Esophagus mucosa (tissue), 1 donor: ENCODE data around the gene USP17L28. TPM values are rescaled to one million over a fixed set of nuclear protein-coding genes. Genes with fewer than 3 reads are reported as not detected.
"Not testable (repeated sequence)": the region's sequence is repeated elsewhere in the genome, so short reads cannot be mapped to it uniquely, and the experiment has no call there.

ENCODE experiments used
- ATAC-seq: fragments of 200-7000 bp; cut with Tn5 transposase; one replicate; pipeline ENCODE4 v1.9.1; 2020
- total RNA-seq: library from RNA; stranded (reverse); gene quantifications from one replicate; pipeline ENCODE4 v1.2.4, GENCODE V29; 2023
- donor health status: DM: yes; HTN: yes; CAD: no.

The USP17L28 gene, protein sequence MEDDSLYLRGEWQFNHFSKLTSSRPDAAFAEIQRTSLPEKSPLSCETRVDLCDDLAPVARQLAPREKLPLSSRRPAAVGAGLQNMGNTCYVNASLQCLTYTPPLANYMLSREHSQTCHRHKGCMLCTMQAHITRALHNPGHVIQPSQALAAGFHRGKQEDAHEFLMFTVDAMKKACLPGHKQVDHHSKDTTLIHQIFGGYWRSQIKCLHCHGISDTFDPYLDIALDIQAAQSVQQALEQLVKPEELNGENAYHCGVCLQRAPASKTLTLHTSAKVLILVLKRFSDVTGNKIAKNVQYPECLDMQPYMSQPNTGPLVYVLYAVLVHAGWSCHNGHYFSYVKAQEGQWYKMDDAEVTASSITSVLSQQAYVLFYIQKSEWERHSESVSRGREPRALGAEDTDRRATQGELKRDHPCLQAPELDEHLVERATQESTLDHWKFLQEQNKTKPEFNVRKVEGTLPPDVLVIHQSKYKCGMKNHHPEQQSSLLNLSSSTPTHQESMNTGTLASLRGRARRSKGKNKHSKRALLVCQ
- not detected for total RNA-seq

DNA sequence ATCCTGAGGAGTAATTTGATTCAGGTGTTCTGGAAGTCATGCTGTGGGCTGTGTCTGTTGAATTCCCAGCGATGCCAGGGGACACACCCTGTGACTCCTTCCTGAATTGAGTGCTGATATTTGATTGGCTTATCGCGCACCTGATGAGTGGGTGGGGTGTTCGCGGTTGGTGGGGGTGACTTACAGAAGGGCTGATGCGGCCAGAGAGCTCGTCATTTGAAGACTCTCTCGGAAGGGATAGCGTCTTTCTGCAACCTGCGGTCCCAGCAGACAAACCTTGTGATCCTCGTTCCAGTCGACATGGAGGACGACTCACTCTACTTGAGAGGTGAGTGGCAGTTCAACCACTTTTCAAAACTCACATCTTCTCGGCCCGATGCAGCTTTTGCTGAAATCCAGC, at the start of gene USP17L28:
USP17L28 (plus strand) TSS at position 301 of the 400 bp plus-strand sequence; CDS start at position 301, 0 bp downstream.
- not testable (repeated sequence) for ATAC-seq

DNA sequence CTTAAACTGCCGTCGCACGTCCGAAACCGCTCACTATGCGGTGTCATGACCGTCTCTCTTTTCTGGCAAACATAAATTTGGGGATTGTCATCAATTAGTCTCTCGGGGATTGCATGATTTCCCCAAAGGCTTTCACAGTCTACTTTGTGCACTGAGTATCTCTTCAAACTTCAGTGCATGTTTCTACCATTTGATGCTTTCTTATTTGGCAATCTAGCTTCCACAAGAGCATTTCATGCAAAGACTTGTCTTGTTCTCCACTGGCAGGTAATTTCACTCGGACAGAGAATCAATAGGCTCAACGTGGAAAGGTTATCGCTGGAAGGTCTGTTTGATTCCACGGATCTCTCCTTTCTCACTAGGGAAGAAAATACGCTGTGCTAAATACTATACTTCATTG, 24.5 kb upstream of the USP17L28 start:
- ATAC-seq = not testable (repeated sequence)

DNA sequence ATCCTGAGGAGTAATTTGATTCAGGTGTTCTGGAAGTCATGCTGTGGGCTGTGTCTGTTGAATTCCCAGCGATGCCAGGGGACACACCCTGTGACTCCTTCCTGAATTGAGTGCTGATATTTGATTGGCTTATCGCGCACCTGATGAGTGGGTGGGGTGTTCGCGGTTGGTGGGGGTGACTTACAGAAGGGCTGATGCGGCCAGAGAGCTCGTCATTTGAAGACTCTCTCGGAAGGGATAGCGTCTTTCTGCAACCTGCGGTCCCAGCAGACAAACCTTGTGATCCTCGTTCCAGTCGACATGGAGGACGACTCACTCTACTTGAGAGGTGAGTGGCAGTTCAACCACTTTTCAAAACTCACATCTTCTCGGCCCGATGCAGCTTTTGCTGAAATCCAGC, 23.8 kb upstream of the USP17L28 start, which contains the start of gene USP17L24:
USP17L24 (plus strand) TSS at position 301 of the 400 bp plus-strand sequence; CDS start at position 301, 0 bp downstream.
- ATAC-seq = not testable (repeated sequence)

DNA sequence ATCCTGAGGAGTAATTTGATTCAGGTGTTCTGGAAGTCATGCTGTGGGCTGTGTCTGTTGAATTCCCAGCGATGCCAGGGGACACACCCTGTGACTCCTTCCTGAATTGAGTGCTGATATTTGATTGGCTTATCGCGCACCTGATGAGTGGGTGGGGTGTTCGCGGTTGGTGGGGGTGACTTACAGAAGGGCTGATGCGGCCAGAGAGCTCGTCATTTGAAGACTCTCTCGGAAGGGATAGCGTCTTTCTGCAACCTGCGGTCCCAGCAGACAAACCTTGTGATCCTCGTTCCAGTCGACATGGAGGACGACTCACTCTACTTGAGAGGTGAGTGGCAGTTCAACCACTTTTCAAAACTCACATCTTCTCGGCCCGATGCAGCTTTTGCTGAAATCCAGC, 19.1 kb upstream of the USP17L28 start, which contains the start of gene USP17L25:
USP17L25 (plus strand) TSS at position 301 of the 400 bp plus-strand sequence; CDS start at position 301, 0 bp downstream.
- ATAC-seq = not testable (repeated sequence)

DNA sequence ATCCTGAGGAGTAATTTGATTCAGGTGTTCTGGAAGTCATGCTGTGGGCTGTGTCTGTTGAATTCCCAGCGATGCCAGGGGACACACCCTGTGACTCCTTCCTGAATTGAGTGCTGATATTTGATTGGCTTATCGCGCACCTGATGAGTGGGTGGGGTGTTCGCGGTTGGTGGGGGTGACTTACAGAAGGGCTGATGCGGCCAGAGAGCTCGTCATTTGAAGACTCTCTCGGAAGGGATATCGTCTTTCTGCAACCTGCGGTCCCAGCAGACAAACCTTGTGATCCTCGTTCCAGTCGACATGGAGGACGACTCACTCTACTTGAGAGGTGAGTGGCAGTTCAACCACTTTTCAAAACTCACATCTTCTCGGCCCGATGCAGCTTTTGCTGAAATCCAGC, 14.3 kb upstream of the USP17L28 start, which contains the start of gene USP17L26:
USP17L26 (plus strand) TSS at position 301 of the 400 bp plus-strand sequence; CDS start at position 301, 0 bp downstream.
- not testable (repeated sequence) for ATAC-seq

DNA sequence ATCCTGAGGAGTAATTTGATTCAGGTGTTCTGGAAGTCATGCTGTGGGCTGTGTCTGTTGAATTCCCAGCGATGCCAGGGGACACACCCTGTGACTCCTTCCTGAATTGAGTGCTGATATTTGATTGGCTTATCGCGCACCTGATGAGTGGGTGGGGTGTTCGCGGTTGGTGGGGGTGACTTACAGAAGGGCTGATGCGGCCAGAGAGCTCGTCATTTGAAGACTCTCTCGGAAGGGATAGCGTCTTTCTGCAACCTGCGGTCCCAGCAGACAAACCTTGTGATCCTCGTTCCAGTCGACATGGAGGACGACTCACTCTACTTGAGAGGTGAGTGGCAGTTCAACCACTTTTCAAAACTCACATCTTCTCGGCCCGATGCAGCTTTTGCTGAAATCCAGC, 9.6 kb upstream of the USP17L28 start, which contains the start of gene USP17L5:
USP17L5 (plus strand) TSS at position 301 of the 400 bp plus-strand sequence; CDS start at position 301, 0 bp downstream.
- ATAC-seq = not testable (repeated sequence)

DNA sequence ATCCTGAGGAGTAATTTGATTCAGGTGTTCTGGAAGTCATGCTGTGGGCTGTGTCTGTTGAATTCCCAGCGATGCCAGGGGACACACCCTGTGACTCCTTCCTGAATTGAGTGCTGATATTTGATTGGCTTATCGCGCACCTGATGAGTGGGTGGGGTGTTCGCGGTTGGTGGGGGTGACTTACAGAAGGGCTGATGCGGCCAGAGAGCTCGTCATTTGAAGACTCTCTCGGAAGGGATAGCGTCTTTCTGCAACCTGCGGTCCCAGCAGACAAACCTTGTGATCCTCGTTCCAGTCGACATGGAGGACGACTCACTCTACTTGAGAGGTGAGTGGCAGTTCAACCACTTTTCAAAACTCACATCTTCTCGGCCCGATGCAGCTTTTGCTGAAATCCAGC, 4.8 kb upstream of the USP17L28 start, which contains the start of gene USP17L27:
USP17L27 (plus strand) TSS at position 301 of the 400 bp plus-strand sequence; CDS start at position 301, 0 bp downstream.
- ATAC-seq = not testable (repeated sequence)

DNA sequence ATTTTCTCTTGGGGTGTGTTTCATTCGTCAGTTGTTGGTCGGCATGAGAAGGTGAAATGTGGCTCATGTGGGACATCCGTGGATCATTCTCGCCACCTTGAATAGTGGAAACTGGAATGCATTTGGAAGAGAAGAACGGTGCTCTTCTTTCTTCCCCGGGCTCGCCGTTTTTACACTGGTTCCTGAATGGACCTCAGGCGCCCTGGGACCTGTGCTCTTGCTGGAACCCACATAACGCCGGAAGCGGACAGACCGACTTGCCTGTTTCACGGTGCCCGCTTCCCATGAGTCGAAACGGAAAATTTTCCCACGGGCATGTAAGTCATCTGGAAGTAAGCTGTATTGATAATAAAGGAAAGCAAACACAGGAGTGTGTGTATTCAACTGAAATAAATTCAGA, 2.2 kb downstream of the USP17L28 start:
- not testable (repeated sequence) for ATAC-seq

DNA sequence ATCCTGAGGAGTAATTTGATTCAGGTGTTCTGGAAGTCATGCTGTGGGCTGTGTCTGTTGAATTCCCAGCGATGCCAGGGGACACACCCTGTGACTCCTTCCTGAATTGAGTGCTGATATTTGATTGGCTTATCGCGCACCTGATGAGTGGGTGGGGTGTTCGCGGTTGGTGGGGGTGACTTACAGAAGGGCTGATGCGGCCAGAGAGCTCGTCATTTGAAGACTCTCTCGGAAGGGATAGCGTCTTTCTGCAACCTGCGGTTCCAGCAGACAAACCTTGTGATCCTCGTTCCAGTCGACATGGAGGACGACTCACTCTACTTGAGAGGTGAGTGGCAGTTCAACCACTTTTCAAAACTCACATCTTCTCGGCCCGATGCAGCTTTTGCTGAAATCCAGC, 4.6 kb downstream of the USP17L28 start, which contains the start of gene USP17L29:
USP17L29 (plus strand) TSS at position 301 of the 400 bp plus-strand sequence; CDS start at position 301, 0 bp downstream.
- ATAC-seq = not testable (repeated sequence)

DNA sequence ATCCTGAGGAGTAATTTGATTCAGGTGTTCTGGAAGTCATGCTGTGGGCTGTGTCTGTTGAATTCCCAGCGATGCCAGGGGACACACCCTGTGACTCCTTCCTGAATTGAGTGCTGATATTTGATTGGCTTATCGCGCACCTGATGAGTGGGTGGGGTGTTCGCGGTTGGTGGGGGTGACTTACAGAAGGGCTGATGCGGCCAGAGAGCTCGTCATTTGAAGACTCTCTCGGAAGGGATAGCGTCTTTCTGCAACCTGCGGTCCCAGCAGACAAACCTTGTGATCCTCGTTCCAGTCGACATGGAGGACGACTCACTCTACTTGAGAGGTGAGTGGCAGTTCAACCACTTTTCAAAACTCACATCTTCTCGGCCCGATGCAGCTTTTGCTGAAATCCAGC, 14.1 kb downstream of the USP17L28 start, which contains the start of gene USP17L30:
USP17L30 (plus strand) TSS at position 301 of the 400 bp plus-strand sequence; CDS start at position 301, 0 bp downstream.
- not testable (repeated sequence) for ATAC-seq

DNA sequence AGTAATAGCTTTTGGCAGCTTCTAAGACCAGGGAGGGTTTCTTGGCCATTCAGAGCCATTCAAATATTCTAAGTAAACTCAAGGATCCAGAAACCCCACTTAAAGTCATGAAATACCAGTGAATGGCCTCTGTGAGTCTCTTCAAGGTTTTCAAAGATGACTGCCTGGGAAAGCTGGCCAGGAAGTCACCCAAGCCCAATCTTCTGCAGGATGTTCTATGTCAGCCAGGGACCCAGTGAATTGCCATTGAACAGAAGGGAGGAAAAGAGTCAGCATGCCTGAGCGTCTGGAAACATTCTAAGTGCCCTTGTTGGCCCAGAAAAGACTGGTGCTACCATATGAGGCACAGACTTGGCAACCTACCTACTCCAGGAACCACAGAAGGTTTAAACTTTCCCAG, 31.2 kb downstream of the USP17L28 start:
- not testable (repeated sequence) for ATAC-seq

DNA sequence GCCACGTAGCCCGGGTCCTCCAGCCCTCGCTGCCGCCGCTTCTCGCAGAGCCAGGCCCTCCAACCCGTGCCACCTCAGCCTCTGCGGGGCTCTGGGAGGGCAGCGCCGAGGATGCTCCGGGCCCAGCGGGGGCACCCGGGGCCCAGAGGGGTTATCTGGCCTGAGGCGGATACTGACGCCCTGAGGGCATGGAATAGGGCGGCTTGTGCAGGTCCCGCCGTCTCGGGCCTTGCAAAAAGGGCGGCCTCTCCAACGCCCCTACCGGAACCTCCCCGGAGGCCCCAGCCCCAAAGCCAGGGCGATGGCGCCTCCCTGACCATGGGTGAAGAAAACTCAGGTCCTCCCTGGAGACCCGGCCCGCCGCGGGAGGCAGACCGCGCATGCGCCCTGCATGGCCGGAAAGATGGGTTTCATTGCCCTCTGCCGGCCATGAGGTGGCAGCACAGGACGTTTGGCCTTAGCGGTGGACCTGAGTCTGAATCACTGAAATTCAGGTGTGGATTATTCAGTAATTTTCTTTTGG, 32.4 kb downstream of the USP17L28 start:
- not testable (repeated sequence) for ATAC-seq

DNA sequence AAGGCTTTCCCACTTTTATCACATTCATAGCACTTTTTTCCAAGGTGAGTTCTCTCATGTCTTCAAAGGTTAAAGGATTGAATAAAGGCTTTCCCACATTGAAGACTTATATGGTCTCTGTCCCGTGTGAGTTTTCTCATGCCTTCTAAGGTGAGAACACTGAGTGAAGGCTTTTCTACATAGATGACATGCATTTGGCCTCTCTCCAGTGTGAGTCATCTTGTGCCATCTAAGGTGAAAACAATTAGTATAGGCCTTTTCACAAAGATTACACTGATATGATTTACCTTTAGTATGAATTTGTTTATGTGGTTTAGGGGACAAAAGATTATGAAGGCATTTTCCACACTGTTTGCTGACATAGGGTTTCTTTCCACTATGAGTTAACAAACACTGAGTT, 35.4 kb downstream of the USP17L28 start:
- no peak for ATAC-seq

DNA sequence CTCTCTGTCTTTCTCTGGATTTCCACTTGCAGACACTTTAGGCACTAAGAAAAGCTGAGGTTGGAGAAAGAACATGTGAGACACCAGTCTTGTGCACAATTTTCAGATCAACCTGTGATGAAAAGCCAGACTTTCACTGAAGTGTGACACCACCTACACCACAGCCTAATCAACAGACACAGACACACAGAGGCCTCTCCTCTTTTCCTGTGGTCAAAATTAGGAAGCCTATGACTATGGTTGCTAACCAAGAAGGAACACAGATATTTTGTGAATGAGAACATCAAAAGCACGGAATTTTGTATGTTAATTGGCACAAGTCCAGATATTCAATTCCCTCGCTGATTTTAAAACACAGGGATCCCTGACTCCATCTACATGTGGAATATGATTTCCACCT, 40.3 kb downstream of the USP17L28 start:
- not testable (repeated sequence) for ATAC-seq

Other genes with a start within 250 kb of the USP17L28 start
- not detected for gene FAM90A26, start 178.5 kb upstream of the USP17L28 start, total RNA-seq
- gene USP17L10, start 138.2 kb upstream of the USP17L28 start, total RNA-seq = not detected
- not detected for gene USP17L11, start 133.5 kb upstream of the USP17L28 start, total RNA-seq
- not detected for gene USP17L12, start 128.7 kb upstream of the USP17L28 start, total RNA-seq
- not detected for gene USP17L13, start 124.0 kb upstream of the USP17L28 start, total RNA-seq
- not detected for gene USP17L15, start 114.5 kb upstream of the USP17L28 start, total RNA-seq
- not detected for gene USP17L17, start 105.0 kb upstream of the USP17L28 start, total RNA-seq
- not detected for gene USP17L18, start 100.3 kb upstream of the USP17L28 start, total RNA-seq
- gene USP17L19, start 95.5 kb upstream of the USP17L28 start, total RNA-seq = not detected
- not detected for gene USP17L20, start 90.8 kb upstream of the USP17L28 start, total RNA-seq
- not detected for gene USP17L21, start 86.0 kb upstream of the USP17L28 start, total RNA-seq
- gene USP17L22, start 81.3 kb upstream of the USP17L28 start, total RNA-seq = not detected
- not detected for gene USP17L24, start 23.7 kb upstream of the USP17L28 start, total RNA-seq
- not detected for gene USP17L25, start 19.0 kb upstream of the USP17L28 start, total RNA-seq
- not detected for gene USP17L26, start 14.2 kb upstream of the USP17L28 start, total RNA-seq
- not detected for gene USP17L5, start 9.5 kb upstream of the USP17L28 start, total RNA-seq
- gene USP17L27, start 4.7 kb upstream of the USP17L28 start, total RNA-seq = not detected
- not detected for gene USP17L29, start 4.7 kb downstream of the USP17L28 start, total RNA-seq
- gene USP17L30, start 14.2 kb downstream of the USP17L28 start, total RNA-seq = not detected
- gene DEFB131A, start 95.5 kb downstream of the USP17L28 start, total RNA-seq = not detected